ENCODE measurements around the gene ZNF414.

The ZNF414 gene

GRCh38 chr19:8488365-8488764 is 25.6 kb downstream of the ZNF414 start (continued):
- no peak for TF ChIP-seq TSHZ2 (CRISPR knock-in tag; IDR thresholded peaks at IDR 0.05)
- no peak for TF ChIP-seq TCF4 (CRISPR knock-in tag; IDR thresholded peaks at IDR 0.05; ENCODE audit: borderline replicate concordance)
- TF ChIP-seq ZFP30 (CRISPR knock-in tag; IDR thresholded peaks at IDR 0.05) = no peak
- TF ChIP-seq OSR1 (CRISPR knock-in tag; IDR thresholded peaks at IDR 0.05) = no peak

GRCh38 chr19:8487137-8487851 is 26.7 kb downstream of the ZNF414 start:
- TF ChIP-seq ARNTL (CRISPR knock-in tag; IDR thresholded peaks at IDR 0.05; ENCODE audit: borderline replicate concordance, low read depth) = no peak
- no peak for TF ChIP-seq CSRNP3 (CRISPR knock-in tag; IDR thresholded peaks at IDR 0.05)
- TF ChIP-seq TCF4 (CRISPR knock-in tag; IDR thresholded peaks at IDR 0.05; ENCODE audit: borderline replicate concordance) = no peak
- TF ChIP-seq PPARA (CRISPR knock-in tag; IDR thresholded peaks at IDR 0.05; ENCODE audit: borderline replicate concordance) = no peak
- TF ChIP-seq ZFP3 (CRISPR knock-in tag; IDR thresholded peaks at IDR 0.05) = no peak
- TF ChIP-seq TSHZ2 (CRISPR knock-in tag; IDR thresholded peaks at IDR 0.05) = no peak
- no peak for TF ChIP-seq BACH2 (CRISPR knock-in tag; IDR thresholded peaks at IDR 0.05; ENCODE audit: borderline replicate concordance)
- TF ChIP-seq PATZ1 (CRISPR knock-in tag; IDR thresholded peaks at IDR 0.05; ENCODE audit: borderline replicate concordance) = no peak
- TF ChIP-seq CSDC2 (CRISPR knock-in tag; IDR thresholded peaks at IDR 0.05) = no peak
- TF ChIP-seq ZNF8 (CRISPR knock-in tag; IDR thresholded peaks at IDR 0.05) = no peak
- TF ChIP-seq SNAI2 (CRISPR knock-in tag; IDR thresholded peaks at IDR 0.05) = no peak
- no peak for TF ChIP-seq GLIS3 (CRISPR knock-in tag; IDR thresholded peaks at IDR 0.05)
- no peak for TF ChIP-seq ZC3H10 (CRISPR knock-in tag; IDR thresholded peaks at IDR 0.05)
- TF ChIP-seq OSR1 (CRISPR knock-in tag; IDR thresholded peaks at IDR 0.05) = no peak
- no peak for TF ChIP-seq ZNF565 (CRISPR knock-in tag; conservative IDR thresholded peaks at IDR 0.05; ENCODE audit: low read depth)
- no peak for TF ChIP-seq TOX (CRISPR knock-in tag; IDR thresholded peaks at IDR 0.05; ENCODE audit: borderline replicate concordance)
- ATAC-seq = no peak

GRCh38 chr19:8486661-8487136 is 27.3 kb downstream of the ZNF414 start:
- TF ChIP-seq ESRRG (CRISPR knock-in tag; IDR thresholded peaks at IDR 0.05) = no peak
- no peak for ATAC-seq

All from SK-N-SH treated with all-trans-retinoic acid at 6 μM for 48 hours (cell line).